HepG2 (cell line): ENCODE measurements around the gene TAF1B. TPM values are rescaled to one million over a fixed set of nuclear protein-coding genes. Genes with fewer than 3 reads are reported as not detected.

Experiments used
- ATAC-seq: fragments of 200-7000 bp; cut with Tn5 transposase; 3 replicates; pipeline ENCODE4 v1.9.1; 2020; ENCODE audit warnings: mild to moderate bottlenecking, moderate library complexity
- BruUV-seq: library from RNA; stranded (reverse); fragments of 400-500 nt; replicated peaks from 2 replicates; lab custom pipeline; 2021; lab: Mats Ljungman, UMichigan
- CTCF ChIA-PET: fragments of 300-600 bp; formaldehyde crosslinking; extraction: SDS; loops from one replicate; lab custom pipeline; 2021; ENCODE audit warnings: low total read pairs, inconsistent platforms, low intra/inter-chr PET ratio; lab: Yijun Ruan, JAX
- POLR2A ChIA-PET: fragments of 350-600 bp; sonication (Branson Sonifier 250); formaldehyde crosslinking; loops from one replicate; lab custom pipeline; 2020; ENCODE audit warnings: antibody characterized with exemption, inconsistent platforms; lab: Yijun Ruan, JAX
- DNase-seq: peaks from one replicate; pipeline ENCODE4 v3.0.0-alpha.2; 2015; ENCODE audit warnings: low spot score
- FAIRE-seq: peaks from 3 replicates; lab custom pipeline; 2011; peaks lifted over from hg19 to GRCh38; lab: Jason Lieb, UNC
- H2AFZ ChIP-seq: one replicate; pipeline ENCODE4 v1.6.1; 2011; ENCODE audit warnings: low read length, inconsistent platforms
- H3K27ac ChIP-seq: fragments of 300-600 bp; 3 replicates; pipeline ENCODE4 v1.8.0; 2011; ENCODE audit warnings: mixed run types, mild to moderate bottlenecking, mixed read lengths, low read length, inconsistent platforms; ENCODE audit not compliant: insufficient read depth; ENCODE audit errors: extremely low read length
- H3K27me3 ChIP-seq, 2 experiments: fragments of 200-600 bp in 1 of 2; 2 replicates in 1 of 2; 3 replicates in 1 of 2; pipeline versions ENCODE4 v1.6.0 to v1.8.0; 2011; ENCODE audit warnings: low read length in 2 of 2, mild to moderate bottlenecking in 2 of 2, moderate library complexity in 2 of 2, inconsistent platforms in 1 of 2; ENCODE audit not compliant: insufficient read depth in 2 of 2, control insufficient read depth in 1 of 2
- H3K36me3 ChIP-seq, 2 experiments: fragments of 200-600 bp in 1 of 2; replicated peaks in 1 of 2; 2 replicates in 1 of 2; 3 replicates in 1 of 2; pipeline versions ENCODE4 v1.5.1 to v1.8.0; 2011; ENCODE audit warnings: low read length in 2 of 2, inconsistent platforms in 1 of 2; ENCODE audit not compliant: insufficient read depth in 2 of 2, control insufficient read depth in 1 of 2
- H3K4me1 ChIP-seq: 2 replicates; pipeline ENCODE4 v1.5.1; 2012; ENCODE audit warnings: low read length, inconsistent platforms; ENCODE audit not compliant: insufficient read depth
- H3K4me2 ChIP-seq: 2 replicates; pipeline ENCODE4 v1.6.0; 2011; ENCODE audit warnings: low read depth, low read length, inconsistent platforms
- H3K4me3 ChIP-seq, 3 experiments: fragments of 200-600 bp in 1 of 3; sonication (generic), shearing (Covaris generic) in 1 of 3; replicated peaks in 1 of 3; 2 replicates each; pipeline ENCODE4 v1.5.1; 2011 to 2016; ENCODE audit warnings: low read length in 3 of 3, inconsistent platforms in 2 of 3, low read depth in 2 of 3, mild to moderate bottlenecking in 2 of 3, control low read depth in 1 of 3, mixed read lengths in 1 of 3; ENCODE audit not compliant: insufficient read depth in 1 of 3
- H3K79me2 ChIP-seq: one replicate; pipeline ENCODE4 v1.6.1; 2011; ENCODE audit warnings: low read length, inconsistent platforms; ENCODE audit not compliant: insufficient read depth
- H3K9ac ChIP-seq: 2 replicates; pipeline ENCODE4 v1.6.0; 2011; ENCODE audit warnings: mild to moderate bottlenecking, low read depth, low read length, inconsistent platforms; ENCODE audit not compliant: insufficient read depth
- H3K9me3 ChIP-seq: 2 replicates; pipeline ENCODE4 v1.5.1; 2012; ENCODE audit warnings: mild to moderate bottlenecking, low read length
- H4K20me1 ChIP-seq: 2 replicates; pipeline ENCODE4 v1.6.0; 2011; ENCODE audit warnings: inconsistent platforms, mild to moderate bottlenecking, low read length, moderate library complexity; ENCODE audit not compliant: insufficient read depth
- CENPBD1 ChIP-seq: sonication (generic); formaldehyde crosslinking; IDR thresholded peaks from 2 replicates; pipeline ENCODE4 v1.8.0; 2022; ENCODE audit warnings: missing genetic modification reagents, low read depth, mild to moderate bottlenecking, borderline replicate concordance
- EZH2 ChIP-seq: conservative IDR thresholded peaks from 2 replicates; pipeline ENCODE4 v1.6.1; 2012; ENCODE audit warnings: mild to moderate bottlenecking, low read depth, low read length, moderate library complexity
- FOXP4 ChIP-seq: sonication (generic); formaldehyde crosslinking; IDR thresholded peaks from 2 replicates; pipeline ENCODE4 v1.4.0; 2020; ENCODE audit warnings: missing genetic modification reagents
- ISL2 ChIP-seq: sonication (generic); formaldehyde crosslinking; IDR thresholded peaks from 2 replicates; pipeline ENCODE4 v1.5.0; 2020; ENCODE audit warnings: missing genetic modification reagents
- KDM1A ChIP-seq: IDR thresholded peaks from 2 replicates; pipeline ENCODE4 v1.6.1; 2016; ENCODE audit warnings: missing compliant biosample characterization
- KMT2B ChIP-seq: IDR thresholded peaks from 2 replicates; pipeline ENCODE4 v1.6.1; 2016; ENCODE audit warnings: missing genetic modification reagents, missing compliant biosample characterization
- NR2F1 ChIP-seq, 2 experiments: fragments of 450-650 bp in 1 of 2; formaldehyde crosslinking in 1 of 2; IDR thresholded peaks; 2 replicates each; pipeline versions ENCODE4 v1.5.0 to v1.6.1; 2016 to 2020; ENCODE audit warnings: mild to moderate bottlenecking in 1 of 2, missing compliant biosample characterization in 1 of 2, missing genetic modification reagents in 1 of 2, moderate library complexity in 1 of 2
- RAD21 ChIP-seq: fragments of 450-650 bp; formaldehyde crosslinking; IDR thresholded peaks from 2 replicates; pipeline ENCODE4 v1.5.0; 2020; ENCODE audit warnings: mild to moderate bottlenecking
- RFX1 ChIP-seq: fragments of 450-650 bp; IDR thresholded peaks from 2 replicates; pipeline ENCODE4 v1.6.1; 2017
- SMARCE1 ChIP-seq: fragments of 450-650 bp; IDR thresholded peaks from 2 replicates; pipeline ENCODE4 v1.6.1; 2017; ENCODE audit warnings: borderline replicate concordance
- TIGD3 ChIP-seq: sonication (generic); formaldehyde crosslinking; IDR thresholded peaks from 2 replicates; pipeline ENCODE4 v1.5.1; 2020; ENCODE audit warnings: mild to moderate bottlenecking, missing genetic modification reagents, borderline replicate concordance
- TP53 ChIP-seq: sonication (generic); formaldehyde crosslinking; conservative IDR thresholded peaks from 2 replicates; pipeline ENCODE4 v1.4.0; 2020; ENCODE audit warnings: missing genetic modification reagents
- ZMAT5 ChIP-seq: sonication (generic); formaldehyde crosslinking; IDR thresholded peaks from 2 replicates; pipeline ENCODE4 v1.5.0; 2020; ENCODE audit warnings: mild to moderate bottlenecking, low read depth, missing genetic modification reagents, borderline replicate concordance
- ZNF296 ChIP-seq: sonication (generic); formaldehyde crosslinking; conservative IDR thresholded peaks from 2 replicates; pipeline ENCODE4 v1.5.0; 2020; ENCODE audit warnings: mild to moderate bottlenecking, missing genetic modification reagents
- ZNF546 ChIP-seq: sonication (generic); formaldehyde crosslinking; conservative IDR thresholded peaks from 2 replicates; pipeline ENCODE4 v1.8.1; 2023; ENCODE audit warnings: mild to moderate bottlenecking, missing genetic modification reagents
- ZNF879 ChIP-seq: sonication (generic); formaldehyde crosslinking; IDR thresholded peaks from 2 replicates; pipeline ENCODE4 v1.8.1; 2023; ENCODE audit warnings: missing genetic modification reagents
- WGBS: methylation state at CpG from one replicate; pipeline ENCODE4 v1.1.6; 2017; ENCODE audit warnings: low lambda C conversion rate; 5-methylcytosine and 5-hydroxymethylcytosine counted together
- in situ Hi-C: cut with HindIII; loops from 2 replicates; pipeline ENCODE4 v1.10.0; 2017; ENCODE audit warnings: low pct_unique_long_range_greater_than_20kb; ENCODE audit not compliant: extremely low pct_ligation_motif_present
- intact Hi-C: fragments of 100-400 bp; cut with micrococcal nuclease; formaldehyde crosslinking; loops from one replicate; pipeline ENCODE4 v1.10.0; 2022; ENCODE audit not compliant: unreplicated experiment
- polyA plus RNA-seq, 8 experiments: library from polyadenylated mRNA; depleted of rRNA in 3 of 8; stranded (reverse) in 7 of 8; unstranded in 1 of 8; fragments of >200 nt; fragmentation: Illumina TruSeq in 4 of 8; extraction: Trizol in 4 of 8; gene quantifications; 2 replicates each; pipeline versions ENCODE4 v1.2.1 to v1.2.3, GENCODE V29; 2011 to 2016; ENCODE audit warnings: low read depth in 4 of 8, missing spikeins in 1 of 8, mixed read lengths in 1 of 8; ENCODE audit not compliant: insufficient read depth in 1 of 8
- total RNA-seq, 5 experiments: library from RNA; depleted of rRNA; stranded (reverse); fragments of >200 nt; fragmentation: Illumina TruSeq; extraction: Trizol; gene quantifications; 2 replicates each; pipeline ENCODE4 v1.2.3, GENCODE V29; 2016; ENCODE audit warnings: low read depth in 1 of 5

The TAF1B gene
- total and polyA plus RNA-seq, 2 of the 13 experiments (the other 11 are each of a cell fraction or from before 2014, with no cell fraction given), result 13.3 to 27.7 TPM

- no peak for TF ChIP-seq FOXP4
- no peak for TF ChIP-seq RAD21 (CRISPR knock-in tag)
- no peak for TF ChIP-seq ZMAT5 (CRISPR knock-in tag)
These were observed 123.3 kb downstream of the TAF1B start (continued) for GRCh38 chr2:9966491-9967022.

GRCh38 chr2:9967053-9967775 lies 123.9 kb downstream of the TAF1B start:
- H3K4me1 ChIP-seq, result no peaks in the 10 kb centered on the region
- H2AFZ ChIP-seq, result no peak overlapping the region
- no peaks in the 10 kb centered on the region for H3K79me2 ChIP-seq
- CTCF ChIA-PET, result no interaction called here
- in situ Hi-C loops (no loop called here), intact Hi-C loops (no loop called here)
- no peak overlapping the region for H3K9ac ChIP-seq
- H3K4me3 ChIP-seq, result no peak overlapping the region
- H3K4me2 ChIP-seq, result no peak overlapping the region
- no peaks in the 10 kb centered on the region for H4K20me1 ChIP-seq
- BruUV-seq, result no TSS peak
- no peak overlapping the region for H3K27ac ChIP-seq
- no peaks in the 10 kb centered on the region for H3K9me3 ChIP-seq
- FAIRE-seq, result no peak
- no peaks in the 10 kb centered on the region for H3K27me3 ChIP-seq
- no peak for ATAC-seq
- H3K36me3 ChIP-seq, result peaks cover 7 to 69% of the 10 kb centered on the region in 2 experiments
- 96% methylated on average over 11 of the region's 11 CpGs for WGBS
- POLR2A ChIA-PET, result no interaction called here
- DNase-seq, result no peak
- no peak for TF ChIP-seq ZNF546 (CRISPR knock-in tag)
- no peak for TF ChIP-seq ISL2
- no peak for TF ChIP-seq RFX1
- TF ChIP-seq ZNF296 (CRISPR knock-in tag), result no peak
- TF ChIP-seq EZH2, result no peak
- TF ChIP-seq CENPBD1 (CRISPR knock-in tag), result no peak
- no peak for TF ChIP-seq SMARCE1
- TF ChIP-seq KDM1A (CRISPR knock-in tag), result no peak
- no peak for TF ChIP-seq ZNF879
- no peak for TF ChIP-seq TIGD3
- no peak for TF ChIP-seq KMT2B
- no peak for TF ChIP-seq NR2F1 (CRISPR knock-in tag; IDR thresholded peaks at IDR 0.05)
- no peak for TF ChIP-seq TP53 (CRISPR knock-in tag)
